Ishikawa (cell line): ENCODE data around the gene PCBD2.

ENCODE experiments used
- CREB1 ChIP-seq: IDR thresholded peaks from 2 replicates; pipeline ENCODE4 v1.6.1; 2012; ENCODE audit warnings: low read depth
- EP300 ChIP-seq: IDR thresholded peaks from 2 replicates; pipeline ENCODE4 v1.6.1; 2012; ENCODE audit warnings: borderline replicate concordance
- FOXM1 ChIP-seq: IDR thresholded peaks from 2 replicates; pipeline ENCODE4 v1.6.1; 2012; ENCODE audit warnings: low read depth, borderline replicate concordance
- MAX ChIP-seq: IDR thresholded peaks from 2 replicates; pipeline ENCODE4 v1.6.1; 2012
- RAD21 ChIP-seq: IDR thresholded peaks from 2 replicates; pipeline ENCODE4 v1.6.1; 2012; ENCODE audit warnings: low read depth
- REST ChIP-seq: IDR thresholded peaks from 2 replicates; pipeline ENCODE4 v1.6.1; 2012; ENCODE audit warnings: low read depth, mild to moderate bottlenecking

- TF ChIP-seq RAD21 (no peak), EP300 (no peak), FOXM1 (no peak), MAX (no peak), CREB1 (no peak), REST (no peak)
Measured at GRCh38 chr5:134932508-134932907, 27.6 kb downstream of the PCBD2 start.
